NCI-H1694 treated with DMSO at 0.1 percent for 48 hours (cell line): ENCODE measurements around the gene LENEP.

Experiments
- DNase-seq: peaks from one replicate; lab custom pipeline; 2025; lab: John Stamatoyannopoulos, UW

Gene LENEP

DNA sequence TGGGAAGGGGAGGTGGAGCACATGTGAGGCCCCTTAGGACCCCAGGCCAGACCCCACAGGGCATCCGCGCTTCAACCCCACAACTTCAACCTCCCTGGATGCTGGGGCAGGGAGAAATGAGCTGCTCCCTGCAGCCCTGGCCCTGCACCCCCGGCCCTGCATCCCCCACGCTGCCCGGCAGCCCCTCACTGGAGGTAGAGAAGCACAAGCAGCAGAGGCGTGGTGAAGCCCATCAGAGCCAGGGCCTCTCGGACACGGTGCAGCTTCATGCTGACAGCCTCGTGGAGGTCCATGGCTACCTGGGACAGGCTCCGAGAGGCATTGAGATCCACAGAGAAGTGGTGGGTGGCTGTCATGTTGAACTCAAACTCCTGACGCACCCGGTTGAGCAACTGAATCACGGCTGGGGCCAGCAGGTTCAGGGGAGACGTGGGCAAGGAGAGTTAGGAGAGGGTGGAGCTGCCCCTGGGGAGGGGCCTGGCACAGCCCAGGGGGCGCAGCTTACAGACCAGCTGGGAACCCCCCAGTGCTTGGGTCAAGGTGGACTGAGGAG is 36.9 kb downstream of the LENEP start:
- no peak for DNase-seq

- no peak for DNase-seq
Observed at GRCh38 chr1:155030899-155031298, 37.5 kb downstream of the LENEP start.

GRCh38 chr1:155032886-155033285 is 39.5 kb downstream of the LENEP start:
- DNase-seq: no peak

GRCh38 chr1:155033524-155033923 is 40.1 kb downstream of the LENEP start, which contains the start of the genes DCST1 and DCST2:
Gene DCST1, plus strand, starts transcription at chr1:155033824. Its CDS starts 213 bp downstream, at chr1:155034037.
Gene DCST2, minus strand, starts transcription at chr1:155033781. Its CDS starts 80 bp downstream, at chr1:155033701.
- no peak for DNase-seq

DNA sequence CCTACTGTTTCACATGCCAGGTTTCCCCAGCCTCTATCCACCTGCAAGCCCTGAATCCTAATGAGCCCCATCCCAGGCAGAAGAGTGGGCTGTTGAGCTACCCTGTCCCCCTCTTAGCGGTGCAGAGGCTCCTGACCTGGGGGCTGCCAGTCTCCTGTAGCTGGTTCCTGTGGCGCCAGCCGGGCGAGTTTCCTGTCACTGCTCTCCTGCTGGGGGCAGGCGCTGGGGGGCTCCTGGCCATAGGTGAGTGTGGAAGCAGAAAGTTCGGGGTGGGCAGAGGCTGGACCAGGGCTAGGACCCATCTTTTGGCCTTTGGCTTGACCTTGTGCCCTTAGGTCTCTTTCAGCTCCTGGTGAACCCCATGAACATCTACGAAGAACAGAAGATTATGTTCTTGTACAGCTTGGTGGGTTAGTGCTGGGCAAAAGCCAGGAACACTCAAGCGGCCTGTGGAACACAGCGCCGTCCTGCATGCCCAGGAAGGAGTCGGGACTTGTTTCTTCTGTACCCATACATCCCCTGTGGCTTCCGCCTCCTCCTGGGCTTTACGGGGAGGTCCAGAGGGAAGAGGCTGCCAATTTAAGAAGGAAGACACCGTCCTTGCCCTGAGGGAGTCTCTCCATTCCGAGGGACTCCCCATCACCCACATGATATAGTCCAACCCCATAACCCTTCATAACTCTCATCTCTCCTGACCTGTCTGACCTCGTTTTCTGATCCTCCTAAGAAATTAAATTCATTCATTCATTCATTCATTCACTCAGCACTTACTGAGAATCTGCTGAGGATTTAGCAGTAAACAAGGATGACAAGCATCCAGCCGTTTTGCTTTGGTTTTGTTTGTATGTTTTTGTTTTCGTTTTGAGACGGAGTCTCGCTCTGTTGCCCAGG is 41.2 kb downstream of the LENEP start:
- no peak for DNase-seq

DNA sequence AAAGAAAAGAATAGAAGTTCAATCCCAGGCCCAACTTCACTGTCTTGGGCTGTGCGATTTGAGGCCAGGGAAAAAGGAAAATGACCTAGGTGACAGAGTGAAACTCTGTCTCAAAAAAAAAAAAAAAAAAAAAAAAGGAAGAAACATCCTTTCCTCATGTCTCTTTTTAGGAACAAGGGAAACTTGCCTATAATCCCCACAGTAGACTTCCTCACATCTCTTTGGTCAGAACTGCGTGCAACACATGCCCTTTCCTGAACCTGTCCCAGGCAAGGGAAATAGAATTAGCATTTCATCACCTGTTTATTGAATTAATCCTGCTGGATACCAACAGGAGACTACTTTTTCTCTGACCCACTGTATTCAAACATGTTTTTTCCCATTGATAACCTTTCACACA is 42.5 kb downstream of the LENEP start:
- DNase-seq: no peak

GRCh38 chr1:155037043-155037442 is 43.7 kb downstream of the LENEP start:
- no peak for DNase-seq

DNA sequence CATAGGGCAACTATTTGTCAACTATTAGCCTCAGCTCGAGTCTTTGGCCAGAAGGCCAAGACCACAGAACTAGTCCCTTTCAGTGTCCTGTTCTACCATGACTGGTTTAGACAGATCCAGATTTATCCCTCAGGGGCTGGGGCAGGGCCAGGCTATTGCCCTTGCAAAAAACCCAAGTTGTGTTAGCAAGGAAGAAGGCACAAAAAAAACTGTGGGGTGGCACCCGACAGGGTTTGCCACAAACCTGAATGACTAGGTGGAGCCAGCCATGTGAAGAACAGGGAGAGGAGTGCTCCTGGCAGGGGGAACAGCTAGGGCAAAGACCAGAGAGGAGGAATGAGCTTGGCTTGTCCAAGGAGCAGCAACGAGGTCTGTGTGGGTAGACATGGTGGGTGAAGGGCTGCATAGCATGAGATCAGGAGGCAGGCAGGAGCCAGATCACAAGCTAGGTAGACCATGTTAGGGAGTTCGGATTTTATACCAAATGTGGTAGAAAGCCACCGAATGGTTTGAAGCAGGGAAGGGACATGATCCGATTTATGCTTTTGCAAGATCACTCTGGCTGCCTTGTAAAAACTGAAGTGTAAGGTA is 44.6 kb downstream of the LENEP start:
- DNase-seq: no peak

DNA sequence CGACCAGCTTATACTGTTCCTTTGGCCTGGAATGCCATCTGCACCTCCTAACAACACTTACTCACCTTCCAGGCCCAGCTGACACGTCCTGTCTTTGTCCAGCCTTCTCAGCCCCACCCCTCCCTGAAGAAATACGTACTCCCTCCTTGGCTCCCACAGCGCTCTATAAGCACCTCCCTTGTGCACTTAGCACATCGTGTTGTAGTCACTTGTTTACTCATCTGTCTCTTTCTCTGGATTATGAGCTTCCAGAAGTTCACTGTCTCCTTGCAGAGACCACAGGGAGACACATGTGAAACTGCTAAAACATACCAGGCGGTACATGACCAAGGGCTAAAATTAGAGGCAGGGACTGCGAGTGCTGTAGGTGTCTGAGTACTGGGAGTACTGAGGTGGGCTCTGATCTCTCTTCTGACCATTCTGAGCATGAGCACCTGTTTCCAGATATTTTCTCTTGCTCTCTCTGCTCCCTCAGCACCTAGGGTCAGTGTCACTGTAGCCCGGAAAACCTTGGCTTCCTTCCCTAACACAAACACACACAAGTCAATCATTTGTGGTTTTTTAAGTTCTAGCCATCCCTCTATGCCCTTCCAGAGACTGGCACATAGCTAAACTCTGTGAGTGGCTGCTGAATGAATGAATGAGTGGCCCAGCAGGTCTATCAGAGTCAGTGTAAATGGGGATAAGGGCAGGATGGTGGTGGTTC is 45.4 kb downstream of the LENEP start:
- DNase-seq: no peak

DNA sequence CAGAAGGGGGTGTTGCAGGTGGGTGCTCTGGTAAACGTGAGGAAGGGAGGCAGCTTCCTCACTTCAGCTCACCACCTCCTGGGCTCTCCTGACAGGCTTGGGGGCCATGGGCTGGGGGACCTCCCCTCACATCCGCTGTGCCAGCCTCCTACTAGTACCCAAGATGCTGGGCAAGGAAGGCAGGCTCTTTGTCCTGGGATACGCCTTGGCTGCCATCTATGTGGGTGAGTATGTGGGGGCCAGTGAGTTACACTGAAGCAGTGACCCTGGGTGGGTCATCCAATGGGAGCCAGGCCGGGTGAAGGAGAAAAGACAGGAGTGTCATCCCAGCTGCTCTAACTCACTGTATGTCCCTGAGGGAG is 45.9 kb downstream of the LENEP start:
- DNase-seq: no peak

DNA sequence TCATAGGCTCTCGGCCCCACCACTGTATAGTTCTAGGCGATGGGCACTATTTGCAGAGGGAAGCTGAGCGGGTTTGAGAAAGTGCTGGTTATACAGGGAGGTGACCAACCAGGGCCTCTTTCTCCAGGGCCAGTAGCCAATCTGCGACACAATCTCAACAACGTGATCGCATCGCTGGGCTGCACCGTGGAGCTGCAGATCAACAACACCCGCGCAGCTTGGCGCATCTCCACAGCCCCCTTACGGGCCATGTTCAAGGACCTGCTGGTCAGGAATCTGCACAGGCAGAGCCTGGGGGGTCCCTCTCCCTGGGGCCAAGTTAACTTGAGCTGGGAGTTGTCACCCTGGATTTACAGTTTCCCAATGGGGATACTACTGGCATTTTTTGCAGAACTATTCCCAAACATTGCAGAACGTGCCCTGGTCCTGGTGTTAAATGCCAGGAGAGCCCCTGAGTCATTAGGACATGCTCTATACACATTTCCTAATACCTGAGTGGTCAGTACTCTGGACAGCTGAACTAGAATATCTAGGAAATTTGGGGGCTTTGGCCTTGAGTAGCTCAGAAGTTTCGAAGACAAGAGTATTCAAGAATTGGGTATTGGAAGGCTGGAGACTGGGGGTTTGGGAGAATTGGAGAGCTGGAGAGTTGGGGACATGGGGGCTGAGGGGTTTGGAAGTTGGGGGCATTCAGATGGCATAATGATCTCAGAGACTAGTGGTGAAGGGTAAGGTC is 47.1 kb downstream of the LENEP start:
- DNase-seq: no peak

DNA sequence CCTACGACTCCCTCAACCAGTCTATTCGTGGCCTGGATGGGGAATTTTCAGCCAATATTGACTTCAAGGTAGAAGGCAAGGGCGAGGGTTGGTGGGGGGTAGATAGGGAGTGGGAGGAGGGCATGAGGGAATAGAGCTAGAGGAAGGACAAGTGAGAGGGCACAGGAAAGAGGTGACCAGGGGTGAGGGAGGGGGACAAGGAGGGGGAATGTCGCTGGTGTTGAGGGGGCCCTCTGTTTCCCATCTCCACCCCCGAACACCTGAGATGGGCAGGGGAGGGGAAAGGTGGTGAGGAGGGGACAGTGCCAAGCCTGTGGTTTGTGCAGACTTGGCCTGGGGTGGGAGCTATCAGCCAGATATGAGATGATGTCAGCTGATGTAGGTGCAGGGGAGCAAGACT is 49.4 kb downstream of the LENEP start:
- no peak for DNase-seq

GRCh38 chr1:155043301-155043702 is 49.9 kb downstream of the LENEP start:
- DNase-seq: no peak

DNA sequence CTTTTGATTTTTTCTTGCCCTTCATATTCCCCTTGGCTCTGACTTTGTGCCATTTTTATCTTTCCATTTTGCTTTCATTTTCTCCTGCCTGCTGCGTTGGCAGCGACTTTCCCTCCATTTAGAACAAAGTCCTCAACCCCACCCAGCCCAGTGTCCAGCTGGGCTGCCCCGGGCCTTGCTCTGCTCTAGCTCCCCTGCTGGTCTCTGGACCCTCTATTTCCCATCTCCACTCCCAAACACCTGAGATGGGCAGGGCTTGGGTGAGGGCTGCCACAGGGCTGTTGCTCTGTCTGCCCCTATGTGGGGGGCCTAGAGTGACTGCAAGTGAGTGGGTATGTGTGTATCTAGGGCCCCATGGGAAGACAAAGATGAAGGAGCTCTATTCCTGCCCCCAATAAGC is 50.4 kb downstream of the LENEP start:
- no peak for DNase-seq
